DMS79 (cell line): ENCODE data around the gene HSPB7.
A peak's percentile ranks its signal among the peaks of the same experiment; 100 is the strongest.
"Not testable (repeated sequence)": the region's sequence is repeated elsewhere in the genome, so short reads cannot be mapped to it uniquely, and the experiment has no call there.

Source experiments
- DNase-seq: peaks from one replicate; lab custom pipeline; 2025; lab: John Stamatoyannopoulos, UW

Gene HSPB7

GRCh38 chr1:16017461-16018303 is at the start of gene HSPB7:
HSPB7 (minus strand) TSS chr1:16018043; CDS start chr1:16017963, 80 bp downstream.
- no peak for DNase-seq

DNA sequence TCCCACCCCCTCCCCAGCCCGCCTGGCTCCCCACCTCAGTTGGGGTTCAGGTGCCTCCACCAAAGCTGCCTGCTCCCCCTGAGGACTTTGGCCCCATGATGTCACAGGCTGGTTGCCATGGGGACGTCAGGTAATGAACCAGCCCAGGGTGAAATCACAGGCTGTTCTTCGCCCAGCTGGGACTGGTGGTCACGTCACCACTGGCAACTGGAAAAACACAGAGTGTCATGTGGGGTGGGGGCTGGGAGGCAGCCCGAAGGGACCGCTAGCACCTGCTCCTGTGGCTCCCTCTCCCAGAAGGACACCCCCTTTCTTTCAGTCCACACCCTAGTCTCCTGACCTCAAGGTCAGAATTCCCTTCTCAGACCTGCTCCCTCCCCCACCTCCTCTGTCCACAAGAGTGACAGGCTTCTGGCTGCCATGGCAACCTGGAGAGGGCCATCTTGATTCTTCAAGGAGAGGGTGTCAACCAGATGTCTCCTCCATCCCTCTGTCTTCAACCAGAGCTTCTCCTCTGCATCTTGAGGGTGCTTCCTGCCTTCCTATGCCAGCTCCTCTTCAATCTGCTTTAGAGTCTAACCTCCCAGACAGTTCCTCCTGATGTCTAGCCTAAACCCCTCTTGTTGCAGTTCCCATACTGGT is 49.4 kb upstream of the HSPB7 start:
- DNase-seq: peak; percentile 29

DNA sequence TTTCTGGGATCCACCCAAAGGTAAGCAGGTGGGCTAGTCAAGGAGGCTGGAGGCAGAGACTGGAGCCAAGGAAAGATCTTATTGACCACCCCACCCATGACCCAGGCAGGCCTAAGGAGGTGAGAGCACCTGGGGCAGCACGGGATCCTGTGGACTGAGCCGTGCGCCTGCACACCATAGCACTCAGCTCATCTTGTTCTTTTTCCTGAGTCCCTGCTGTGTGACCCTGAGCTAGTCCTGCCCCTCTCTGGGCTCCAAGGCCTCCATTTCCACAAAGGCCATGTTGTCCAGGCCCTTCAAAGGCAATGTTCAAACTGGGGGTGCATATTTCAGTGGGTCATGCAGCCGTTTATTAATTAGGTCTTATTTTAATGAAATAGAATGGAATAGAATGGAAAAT is 48.4 kb upstream of the HSPB7 start:
- DNase-seq: no peak

GRCh38 chr1:16065269-16065576 is 47.4 kb upstream of the HSPB7 start:
- DNase-seq: no peak

- DNase-seq: no peak
Measured at GRCh38 chr1:16064536-16065268, 46.9 kb upstream of the HSPB7 start.

DNA sequence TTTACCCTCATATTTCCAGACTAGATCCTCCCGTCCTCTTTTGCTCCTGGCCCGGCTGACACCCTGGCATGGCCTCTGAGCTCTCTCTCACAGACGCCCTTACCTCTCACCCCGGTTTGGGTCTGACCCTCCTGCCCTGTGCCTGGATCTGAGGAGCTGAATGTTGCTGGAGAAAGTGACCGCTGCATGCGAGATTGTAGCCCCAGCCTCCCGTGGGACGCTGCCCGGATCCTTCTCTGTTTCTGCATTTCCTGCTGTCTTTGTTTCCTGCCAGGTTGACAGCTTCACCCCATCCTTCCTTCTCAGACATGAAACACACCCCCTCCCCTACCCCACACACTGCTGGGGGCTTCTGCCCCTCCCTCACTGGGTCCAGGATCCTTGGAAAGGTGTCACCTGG is 46.1 kb upstream of the HSPB7 start:
- no peak for DNase-seq

DNA sequence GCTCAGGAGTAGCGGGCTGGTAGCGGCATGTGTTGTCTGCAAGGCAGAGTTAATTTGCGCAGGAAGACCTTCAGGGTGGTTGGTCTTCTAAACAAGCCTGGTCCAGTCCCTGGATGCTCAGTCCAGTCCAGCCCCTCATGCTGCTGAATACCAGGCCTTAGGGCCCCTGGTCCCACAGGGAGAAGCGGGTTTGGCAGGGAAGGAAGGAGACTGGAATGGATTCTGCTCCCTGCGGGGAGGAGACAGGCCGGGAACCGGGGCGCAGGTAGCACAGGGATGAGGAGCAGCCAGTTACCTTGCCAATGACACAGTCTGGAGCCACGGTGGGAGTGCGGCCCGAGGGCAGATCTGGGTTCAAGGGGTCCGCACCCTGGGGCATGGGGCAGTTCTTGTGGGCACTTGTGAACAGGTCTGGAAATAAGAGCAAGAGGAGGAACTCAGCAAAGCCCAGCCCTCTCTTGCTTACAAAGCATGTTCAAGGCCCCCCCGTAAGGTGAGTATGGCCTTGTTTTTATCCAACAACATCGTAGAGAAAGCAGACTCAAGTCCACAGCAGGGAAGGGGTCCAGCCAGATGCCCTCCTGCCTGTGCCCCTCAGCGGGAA is 45.5 kb upstream of the HSPB7 start:
- no peak for DNase-seq

- DNase-seq: not testable (repeated sequence)
Measured at GRCh38 chr1:16062687-16063075, 44.8 kb upstream of the HSPB7 start.

DNA sequence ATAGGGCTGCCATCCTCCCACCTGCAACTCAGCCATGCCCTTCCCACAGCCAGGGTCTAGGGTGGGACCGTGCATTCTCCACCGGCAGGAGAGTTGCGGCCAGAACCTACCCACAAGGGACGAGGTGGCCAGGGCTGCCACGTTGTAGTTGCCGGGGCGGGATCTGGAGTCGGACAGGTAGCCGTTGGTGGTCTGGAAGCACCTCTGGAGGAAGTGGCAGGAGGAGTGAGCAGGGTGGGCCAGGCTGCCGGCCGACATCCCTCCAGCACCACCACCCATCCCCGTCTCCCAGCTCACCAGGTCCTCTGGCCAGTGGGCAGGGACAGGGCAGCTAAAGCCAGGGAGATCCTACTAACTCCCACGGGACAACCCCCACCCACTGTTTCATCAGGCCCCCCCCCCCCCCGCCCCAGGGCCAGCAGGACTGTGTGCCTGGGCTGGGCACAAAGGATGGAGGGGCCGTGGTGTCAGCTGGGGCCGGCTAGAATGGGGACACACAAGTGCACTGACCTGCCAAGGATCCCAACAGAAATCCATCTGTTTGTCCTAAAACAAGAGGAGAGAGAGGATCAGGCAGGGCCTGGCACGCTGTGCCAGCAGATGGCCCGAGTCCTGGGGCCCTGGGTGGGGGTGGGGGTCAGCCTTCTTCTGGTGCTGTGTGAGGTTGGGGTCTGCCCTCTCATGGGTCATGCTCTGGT is 44.3 kb upstream of the HSPB7 start:
- DNase-seq: not testable (repeated sequence)

DNA sequence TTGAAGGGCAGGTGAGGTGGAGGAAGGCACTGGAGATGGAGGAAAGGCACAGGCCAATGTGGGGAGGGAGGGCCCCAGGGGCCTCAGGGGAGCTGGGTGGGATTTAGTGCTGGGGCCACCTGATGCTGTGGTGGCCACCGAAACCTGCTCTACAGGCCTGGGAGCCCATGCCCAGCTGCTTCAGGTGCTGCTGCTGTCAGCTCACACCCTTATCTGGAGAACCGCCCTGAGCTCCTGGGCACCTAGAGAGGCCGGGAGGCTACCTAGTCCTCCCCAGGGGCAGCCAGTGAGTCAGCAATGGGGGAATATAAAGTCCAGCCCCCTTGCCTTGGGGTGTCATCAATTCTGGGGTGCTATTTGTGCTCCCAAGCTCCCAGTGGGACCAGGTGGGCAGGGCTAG is 43.4 kb upstream of the HSPB7 start:
- no peak for DNase-seq

- not testable (repeated sequence) for DNase-seq
Measured at GRCh38 chr1:16058394-16059120, 40.7 kb upstream of the HSPB7 start.

- DNase-seq: not testable (repeated sequence)
Measured at GRCh38 chr1:16057314-16057915, 39.6 kb upstream of the HSPB7 start.

GRCh38 chr1:16056521-16056912 is 38.7 kb upstream of the HSPB7 start:
- DNase-seq: not testable (repeated sequence)

GRCh38 chr1:16055613-16056520 is 38.0 kb upstream of the HSPB7 start:
- peak; percentile 81 for DNase-seq

DNA sequence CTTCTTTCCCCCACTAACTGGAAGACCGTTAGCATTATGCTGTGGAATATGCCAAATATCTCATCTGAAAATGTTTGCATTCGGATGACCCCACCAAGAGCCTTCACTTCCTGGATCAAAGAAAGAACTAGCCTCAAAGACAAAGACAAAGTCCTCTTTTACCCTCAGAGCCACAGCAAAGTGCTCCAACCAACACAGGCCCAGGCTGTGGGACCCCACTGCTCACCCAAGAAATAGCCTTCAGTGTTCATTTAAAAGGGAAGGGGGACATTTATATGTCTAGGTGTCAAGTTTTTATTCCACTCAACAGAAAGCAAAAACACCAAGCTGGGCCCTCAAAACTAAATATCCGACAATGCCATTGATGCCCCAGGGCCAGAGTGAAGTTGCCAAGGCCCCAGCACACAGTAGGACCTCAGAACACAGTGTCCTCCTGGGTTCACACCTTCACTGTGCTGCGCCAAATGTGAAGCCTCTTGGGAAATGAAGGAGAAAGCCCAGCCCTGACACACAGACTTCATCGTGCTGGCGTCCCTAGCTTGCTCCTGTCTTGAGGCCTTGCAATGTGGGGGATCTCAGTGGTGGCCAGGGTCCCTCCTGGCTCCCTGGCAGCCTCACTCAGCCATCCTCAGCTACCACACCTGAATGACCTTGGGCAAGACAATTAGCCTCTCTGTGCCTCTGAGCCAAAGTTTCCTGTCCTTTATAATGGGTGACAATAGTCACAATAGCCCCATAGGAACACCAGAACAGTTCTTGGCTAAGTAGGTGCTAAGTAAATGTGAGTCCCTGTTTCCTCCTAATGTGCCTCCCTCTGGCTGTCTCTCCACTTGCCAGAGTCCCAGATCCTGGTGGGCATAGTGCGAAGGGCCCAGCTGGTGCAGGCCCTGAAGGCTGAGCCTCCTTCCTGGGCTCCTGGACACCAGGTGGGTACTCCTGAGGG is 37.0 kb upstream of the HSPB7 start:
- DNase-seq: no peak

- no peak for DNase-seq
Measured at GRCh38 chr1:16053781-16054502, 36.1 kb upstream of the HSPB7 start.

DNA sequence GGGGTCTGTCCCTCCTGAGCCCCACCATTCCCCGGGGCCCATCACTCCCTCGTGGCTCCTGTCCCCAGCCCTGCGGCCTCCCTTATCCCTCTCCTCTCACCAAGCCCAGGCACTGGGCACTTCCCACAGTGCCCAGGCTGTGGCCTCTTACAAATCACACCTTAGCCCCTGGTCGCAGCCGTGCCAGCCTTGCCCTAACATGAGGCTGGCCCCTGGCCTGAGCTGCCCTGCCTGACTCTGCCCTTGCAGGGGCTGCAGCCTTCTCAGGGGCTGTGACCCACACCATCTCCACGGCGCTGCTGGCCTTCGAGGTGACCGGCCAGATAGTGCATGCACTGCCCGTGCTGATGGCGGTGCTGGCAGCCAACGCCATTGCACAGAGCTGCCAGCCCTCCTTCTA is 34.1 kb upstream of the HSPB7 start:
- DNase-seq: not testable (repeated sequence)

- DNase-seq: no peak
Measured at GRCh38 chr1:16051039-16051438, 33.2 kb upstream of the HSPB7 start.
